ENCODE measurements around the gene C14orf93. TPM values are rescaled to one million over a fixed set of nuclear protein-coding genes. Genes with fewer than 3 reads are reported as not detected.

C14orf93 gene
- total RNA-seq, result 16.7 and 18.8 TPM in 2 replicates

GRCh38 chr14:23009939-23010726, at the start of gene C14orf93:
Gene C14orf93, minus strand, starts transcription at chr14:23010143. Its CDS starts 11,120 bp downstream, at chr14:22999023.

GRCh38 chr14:23056956-23057756, 47.2 kb upstream of the C14orf93 start, which contains the start of gene CDH24:
Gene CDH24, minus strand, starts transcription at chr14:23057520. Its CDS starts 1,787 bp downstream, at chr14:23055733.

GRCh38 chr14:23042162-23042965, 32.4 kb upstream of the C14orf93 start, which contains the start of gene PSMB11:
Gene PSMB11, plus strand, starts transcription at chr14:23042212. Its CDS starts 14 bp downstream, at chr14:23042226.

GRCh38 chr14:23034498-23035302, 24.8 kb upstream of the C14orf93 start, which contains the start of gene PSMB5:
Gene PSMB5, minus strand, starts transcription at chr14:23034900. Its CDS starts 19 bp downstream, at chr14:23034881.

GRCh38 chr14:22982477-22983245, 27.3 kb downstream of the C14orf93 start, which contains the start of gene AJUBA:
Gene AJUBA, minus strand, starts transcription at chr14:22982551. Its CDS starts 285 bp downstream, at chr14:22982266.

Other genes starting within 250 kb of the C14orf93 start
- 80.7 and 125 TPM in 2 replicates for gene OXA1L, start 243.5 kb downstream of the C14orf93 start, total RNA-seq
- 0.78 and 5.2 TPM in 2 replicates for gene SLC7A7, start 194.7 kb downstream of the C14orf93 start, total RNA-seq
- 135 and 193 TPM in 2 replicates for gene MRPL52, start 180.3 kb downstream of the C14orf93 start, total RNA-seq
- gene MMP14, start 173.6 kb downstream of the C14orf93 start, total RNA-seq, result 365 and 745 TPM in 2 replicates
- 83.4 and 117 TPM in 2 replicates for gene LRP10, start 138.4 kb downstream of the C14orf93 start, total RNA-seq
- gene REM2, start 126.9 kb downstream of the C14orf93 start, total RNA-seq, result 0.04 and 0.39 TPM in 2 replicates
- gene RBM23, start 91.0 kb downstream of the C14orf93 start, total RNA-seq, result 37.6 and 47.2 TPM in 2 replicates
- 88.4 and 111 TPM in 2 replicates for gene PRMT5, start 80.8 kb downstream of the C14orf93 start, total RNA-seq
- 93.3 and 103 TPM in 2 replicates for gene HAUS4, start 53.1 kb downstream of the C14orf93 start, total RNA-seq
- 144 and 157 TPM in 2 replicates for gene AJUBA, start 27.6 kb downstream of the C14orf93 start, total RNA-seq
- gene PSMB5, start 24.8 kb upstream of the C14orf93 start, total RNA-seq, result 250 and 359 TPM in 2 replicates
- gene PSMB11, start 32.1 kb upstream of the C14orf93 start, total RNA-seq, result not detected in 2 replicates
- gene CDH24, start 47.4 kb upstream of the C14orf93 start, total RNA-seq, result 6.0 and 8.8 TPM in 2 replicates
- 57.8 and 63.2 TPM in 2 replicates for gene ACIN1, start 85.0 kb upstream of the C14orf93 start, total RNA-seq
- gene C14orf119, start 85.4 kb upstream of the C14orf93 start, total RNA-seq, result 53.8 and 57.8 TPM in 2 replicates
- not detected in 2 replicates for gene CIROP, start 94.8 kb upstream of the C14orf93 start, total RNA-seq
- not detected in 2 replicates for gene CEBPE, start 109.1 kb upstream of the C14orf93 start, total RNA-seq
- 53.1 and 61.2 TPM in 2 replicates for gene SLC7A8, start 173.5 kb upstream of the C14orf93 start, total RNA-seq
- not detected in 2 replicates for gene RNF212B, start 227.8 kb upstream of the C14orf93 start, total RNA-seq